Measurements from ENCODE around the gene C1orf21.

GRCh38 chr1:184623404-184623803, 236.6 kb downstream of the C1orf21 start:
- TF ChIP-seq CTCF (IDR thresholded peaks at IDR 0.05) (no peak), EZH2 (IDR thresholded peaks at IDR 0.05; ENCODE audit: borderline replicate concordance, insufficient read depth, low read depth, low read length, poor library complexity, severe bottlenecking) (no peak)
